ENCODE data around the gene SLC4A8. TPM values are rescaled to one million over a fixed set of nuclear protein-coding genes. Genes with fewer than 3 reads are reported as not detected.

The SLC4A8 gene
- total and polyA plus RNA-seq, 5 donors from 2014 or later, result 0.16 to 3.5 (median 0.98) TPM; not detected in 1

DNA sequence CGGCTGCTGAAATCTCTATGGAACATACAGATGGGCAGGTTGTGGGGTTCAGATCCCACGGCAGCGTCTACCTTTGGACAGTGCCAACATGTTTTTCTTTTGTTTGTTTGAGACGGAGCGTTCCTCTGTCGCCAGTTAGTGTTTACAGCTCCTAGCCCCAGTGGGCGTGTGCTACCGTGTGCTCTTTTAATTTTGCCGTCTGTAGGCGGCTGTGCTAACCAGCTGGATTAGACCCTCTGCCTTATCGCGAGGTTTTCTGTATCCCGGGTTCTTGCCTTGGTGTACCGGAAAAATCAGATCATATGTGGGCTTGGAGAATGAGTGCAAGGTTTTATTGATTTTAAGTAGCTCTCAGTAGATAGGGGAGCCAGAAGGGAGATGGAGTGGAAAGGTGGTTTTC, 23.6 kb upstream of the SLC4A8 start:
- Histone ChIP-seq H3K27me3 (ENCODE audit: control insufficient read depth, insufficient read depth, low read length) (no peaks in the 10 kb centered on the region), H3K36me3 (ENCODE audit: control insufficient read depth, insufficient read depth, low read length) (no peaks in the 10 kb centered on the region), H3K9me3 (ENCODE audit: control insufficient read depth in 2 of 2, low read length in 2 of 2) (no peaks in the 10 kb centered on the region), H3K27ac (ENCODE audit: insufficient read depth, low read length, poor library complexity, severe bottlenecking) (no peak overlapping the region), H3K4me3 (ENCODE audit: low read depth, low read length) (no peak overlapping the region), H3K4me1 (ENCODE audit: control insufficient read depth, insufficient read depth, low read length, poor library complexity, severe bottlenecking) (no peaks in the 10 kb centered on the region)
- peaks cover 3 to 13% (median 8%) of the 10 kb centered on the region in 4 donors for H3K4me1 Mint-ChIP-seq
- no peak for DNase-seq
- H3K27ac Mint-ChIP-seq, result no peak overlapping the region
- no peak overlapping the region for H3K4me3 Mint-ChIP-seq
- no peaks in the 10 kb centered on the region for H3K9me3 Mint-ChIP-seq
- peaks cover 20% of the 10 kb centered on the region for H3K27me3 Mint-ChIP-seq
- no peaks in the 10 kb centered on the region for H3K36me3 Mint-ChIP-seq
- no peak for ATAC-seq (ENCODE audit: low read depth in 2 of 2)

DNA sequence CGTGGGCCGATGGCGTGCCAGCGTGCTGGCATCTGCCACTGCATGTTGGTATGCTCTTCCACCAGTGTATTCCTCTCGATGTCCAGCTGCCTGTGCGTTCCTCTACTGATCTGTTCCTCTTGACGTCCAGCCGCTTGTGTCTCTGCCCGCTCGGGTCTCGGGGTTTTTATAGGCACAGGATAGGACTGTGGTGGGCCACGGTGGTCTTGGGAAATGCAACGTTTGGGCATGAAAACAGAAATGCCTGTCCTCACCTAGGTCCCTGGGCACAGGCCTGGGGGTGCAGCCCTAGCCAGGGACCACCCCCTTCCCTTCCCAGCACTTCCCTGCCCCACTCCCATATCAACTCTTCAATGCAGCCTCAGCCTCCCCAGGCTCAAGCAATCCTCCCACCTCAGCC, 23.1 kb upstream of the SLC4A8 start:
- Histone ChIP-seq H3K9me3 (ENCODE audit: control insufficient read depth in 2 of 2, low read length in 2 of 2) (no peaks in the 10 kb centered on the region), H3K27me3 (ENCODE audit: control insufficient read depth, insufficient read depth, low read length) (no peaks in the 10 kb centered on the region), H3K4me1 (ENCODE audit: control insufficient read depth, insufficient read depth, low read length, poor library complexity, severe bottlenecking) (no peaks in the 10 kb centered on the region), H3K36me3 (ENCODE audit: control insufficient read depth, insufficient read depth, low read length) (no peaks in the 10 kb centered on the region), H3K27ac (ENCODE audit: insufficient read depth, low read length, poor library complexity, severe bottlenecking) (no peak overlapping the region), H3K4me3 (ENCODE audit: low read depth, low read length) (no peak overlapping the region)
- Mint-ChIP-seq H3K36me3 (no peaks in the 10 kb centered on the region), H3K4me3 (no peak overlapping the region), H3K9me3 (no peaks in the 10 kb centered on the region), H3K27ac (no peak overlapping the region), H3K27me3 (peaks cover 20% of the 10 kb centered on the region), H3K4me1 (peaks cover 3 to 10% (median 5%) of the 10 kb centered on the region in 4 donors)
- no peak for ATAC-seq (ENCODE audit: low read depth in 2 of 2)
- no peak for DNase-seq

DNA sequence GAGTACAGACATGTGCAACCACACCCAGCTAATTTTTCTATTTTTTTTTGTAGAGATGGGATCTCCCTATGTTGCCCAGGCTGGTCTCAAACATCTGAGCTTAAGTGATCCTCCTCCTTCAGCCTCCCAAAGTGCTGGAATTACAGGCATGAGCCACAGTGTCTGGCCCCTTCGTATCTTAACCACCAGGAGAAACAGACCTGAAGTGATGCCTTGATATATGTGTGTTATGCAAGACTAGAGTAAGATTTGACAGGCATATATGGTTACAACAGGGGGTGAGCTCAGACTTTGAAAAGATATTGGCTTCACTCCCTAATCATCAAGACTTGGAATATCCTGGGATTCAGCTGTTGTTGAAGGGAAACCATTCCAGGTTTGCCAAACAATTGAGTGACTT, 22.7 kb upstream of the SLC4A8 start:
- no peak overlapping the region for H3K27ac ChIP-seq (ENCODE audit: insufficient read depth, low read length, poor library complexity, severe bottlenecking)
- Mint-ChIP-seq H3K27me3 (peaks cover 20% of the 10 kb centered on the region), H3K4me1 (peaks cover 3 to 10% (median 5%) of the 10 kb centered on the region in 4 donors), H3K9me3 (no peaks in the 10 kb centered on the region), H3K4me3 (no peak overlapping the region), H3K27ac (no peak overlapping the region), H3K36me3 (no peaks in the 10 kb centered on the region)
- H3K4me1 ChIP-seq (ENCODE audit: control insufficient read depth, insufficient read depth, low read length, poor library complexity, severe bottlenecking), result no peaks in the 10 kb centered on the region
- no peaks in the 10 kb centered on the region for H3K36me3 ChIP-seq (ENCODE audit: control insufficient read depth, insufficient read depth, low read length)
- H3K27me3 ChIP-seq (ENCODE audit: control insufficient read depth, insufficient read depth, low read length), result no peaks in the 10 kb centered on the region
- H3K4me3 ChIP-seq (ENCODE audit: low read depth, low read length), result no peak overlapping the region
- DNase-seq, result no peak
- no peaks in the 10 kb centered on the region for H3K9me3 ChIP-seq (ENCODE audit: control insufficient read depth in 2 of 2, low read length in 2 of 2)
- ATAC-seq (ENCODE audit: low read depth in 2 of 2), result no peak

DNA sequence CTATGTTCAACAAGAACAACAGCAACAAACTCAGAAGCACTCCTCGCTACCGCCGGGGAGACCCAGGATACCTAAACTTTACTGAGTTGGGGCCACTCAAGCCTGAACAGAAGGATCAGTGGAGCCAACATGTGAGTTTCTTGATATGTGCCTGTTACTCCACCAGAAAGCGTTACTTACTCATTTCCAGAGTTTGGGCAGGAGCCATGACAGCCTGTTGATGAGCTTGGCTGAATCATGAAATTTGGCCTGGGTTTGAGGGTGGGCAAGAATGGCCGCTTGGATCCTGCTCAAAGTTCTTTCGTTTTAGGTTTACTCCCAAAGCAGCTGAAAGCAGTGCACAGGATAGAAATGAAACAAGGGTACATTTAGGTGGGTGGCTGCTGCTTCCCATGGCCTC, 21.5 kb upstream of the SLC4A8 start:
- Mint-ChIP-seq H3K36me3 (no peaks in the 10 kb centered on the region), H3K27ac (no peak overlapping the region), H3K27me3 (peaks cover 15% of the 10 kb centered on the region), H3K4me3 (no peak overlapping the region), H3K4me1 (peaks cover 4 to 8% (median 7%) of the 10 kb centered on the region in 4 donors), H3K9me3 (no peaks in the 10 kb centered on the region)
- Histone ChIP-seq H3K27me3 (ENCODE audit: control insufficient read depth, insufficient read depth, low read length) (no peaks in the 10 kb centered on the region), H3K27ac (ENCODE audit: insufficient read depth, low read length, poor library complexity, severe bottlenecking) (no peak overlapping the region), H3K4me1 (ENCODE audit: control insufficient read depth, insufficient read depth, low read length, poor library complexity, severe bottlenecking) (no peaks in the 10 kb centered on the region), H3K9me3 (ENCODE audit: control insufficient read depth in 2 of 2, low read length in 2 of 2) (no peaks in the 10 kb centered on the region), H3K36me3 (ENCODE audit: control insufficient read depth, insufficient read depth, low read length) (no peaks in the 10 kb centered on the region), H3K4me3 (ENCODE audit: low read depth, low read length) (no peak overlapping the region)
- DNase-seq (no peak), ATAC-seq (ENCODE audit: low read depth in 2 of 2) (no peak)

DNA sequence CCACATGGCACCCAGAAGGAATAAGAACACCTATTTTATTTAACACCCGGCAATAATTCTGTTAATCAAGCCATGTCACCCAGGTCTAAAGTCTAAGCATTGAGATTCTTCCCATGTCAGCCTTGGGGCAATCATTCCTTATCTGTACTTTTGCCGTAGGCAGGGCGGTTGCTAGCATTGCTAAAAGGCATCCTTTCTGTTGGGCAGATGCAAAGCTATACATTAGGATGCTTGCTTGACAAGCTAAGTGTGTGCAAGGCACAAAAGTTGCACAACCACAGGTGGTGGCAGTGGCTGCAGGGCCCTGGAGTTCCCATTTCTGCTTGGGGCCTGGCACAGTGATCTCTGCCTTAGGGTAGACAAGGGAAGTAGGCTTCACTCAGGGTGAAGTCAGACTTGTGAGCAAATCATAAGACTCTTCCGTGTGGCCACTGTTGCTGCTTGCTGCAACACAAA, 20.9 kb upstream of the SLC4A8 start:
- H3K27me3 Mint-ChIP-seq, result peaks cover 15% of the 10 kb centered on the region
- Histone ChIP-seq H3K4me1 (ENCODE audit: control insufficient read depth, insufficient read depth, low read length, poor library complexity, severe bottlenecking) (no peaks in the 10 kb centered on the region), H3K27me3 (ENCODE audit: control insufficient read depth, insufficient read depth, low read length) (no peaks in the 10 kb centered on the region), H3K36me3 (ENCODE audit: control insufficient read depth, insufficient read depth, low read length) (no peaks in the 10 kb centered on the region), H3K27ac (ENCODE audit: insufficient read depth, low read length, poor library complexity, severe bottlenecking) (no peak overlapping the region), H3K9me3 (ENCODE audit: control insufficient read depth in 2 of 2, low read length in 2 of 2) (no peaks in the 10 kb centered on the region), H3K4me3 (ENCODE audit: low read depth, low read length) (no peak overlapping the region)
- DNase-seq, result no peak
- H3K4me3 Mint-ChIP-seq, result no peak overlapping the region
- no peak overlapping the region for H3K27ac Mint-ChIP-seq
- H3K9me3 Mint-ChIP-seq, result no peaks in the 10 kb centered on the region
- no peaks in the 10 kb centered on the region for H3K36me3 Mint-ChIP-seq
- H3K4me1 Mint-ChIP-seq, result peaks cover 4 to 8% (median 6%) of the 10 kb centered on the region in 4 donors
- no peak for ATAC-seq (ENCODE audit: low read depth in 2 of 2)

DNA sequence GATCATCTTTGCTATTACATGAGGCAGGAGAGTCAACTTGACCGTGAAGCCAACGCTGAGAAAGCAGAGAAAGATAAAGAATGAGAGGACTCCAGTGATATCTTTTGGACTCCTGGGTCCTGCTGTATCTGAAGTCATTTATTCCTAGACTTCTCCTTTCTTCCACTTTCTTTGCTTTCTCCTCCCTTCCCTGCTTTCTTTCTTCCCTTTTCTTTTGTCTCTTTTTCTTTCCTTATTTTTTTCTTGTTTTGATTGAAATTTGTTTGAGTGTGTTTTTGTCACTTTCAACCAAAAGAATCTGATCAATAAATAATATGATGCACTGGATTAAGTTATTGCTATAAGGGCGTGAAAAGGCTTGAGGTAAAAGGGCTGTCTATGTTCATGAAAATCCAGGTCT, 20.0 kb upstream of the SLC4A8 start:
- Mint-ChIP-seq H3K27ac (no peak overlapping the region), H3K9me3 (no peaks in the 10 kb centered on the region), H3K27me3 (peaks cover 9% of the 10 kb centered on the region), H3K36me3 (no peaks in the 10 kb centered on the region), H3K4me1 (peaks cover 4 to 8% (median 6%) of the 10 kb centered on the region in 4 donors), H3K4me3 (peak overlapping the region in 1 of 4 donors; percentile 71)
- no peaks in the 10 kb centered on the region for H3K27me3 ChIP-seq (ENCODE audit: control insufficient read depth, insufficient read depth, low read length)
- ATAC-seq (ENCODE audit: low read depth in 2 of 2) (no peak), DNase-seq (no peak)
- H3K4me3 ChIP-seq (ENCODE audit: low read depth, low read length), result no peak overlapping the region
- no peak overlapping the region for H3K27ac ChIP-seq (ENCODE audit: insufficient read depth, low read length, poor library complexity, severe bottlenecking)
- no peaks in the 10 kb centered on the region for H3K9me3 ChIP-seq (ENCODE audit: control insufficient read depth in 2 of 2, low read length in 2 of 2)
- H3K36me3 ChIP-seq (ENCODE audit: control insufficient read depth, insufficient read depth, low read length), result no peaks in the 10 kb centered on the region
- no peaks in the 10 kb centered on the region for H3K4me1 ChIP-seq (ENCODE audit: control insufficient read depth, insufficient read depth, low read length, poor library complexity, severe bottlenecking)

DNA sequence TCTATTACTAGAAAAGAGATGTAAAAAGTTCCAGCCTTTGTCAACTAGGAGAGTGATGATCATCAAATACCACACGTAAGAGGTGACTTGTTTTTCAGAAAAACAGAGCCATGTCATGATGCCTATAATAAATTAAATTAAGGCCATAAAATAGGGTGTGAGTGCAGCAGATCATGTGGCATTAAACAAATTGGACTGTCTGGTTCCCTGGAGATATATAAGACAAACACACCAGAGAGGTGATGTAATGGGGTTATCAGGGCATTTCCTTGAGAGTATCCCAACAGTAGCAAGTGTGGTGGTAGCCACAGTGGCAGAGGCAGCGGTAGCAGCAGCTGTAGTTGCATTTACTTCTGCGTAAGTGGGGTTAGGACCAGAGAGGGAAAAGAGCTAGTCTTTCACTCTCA, 18.8 kb upstream of the SLC4A8 start:
- no peak overlapping the region for H3K4me3 Mint-ChIP-seq

DNA sequence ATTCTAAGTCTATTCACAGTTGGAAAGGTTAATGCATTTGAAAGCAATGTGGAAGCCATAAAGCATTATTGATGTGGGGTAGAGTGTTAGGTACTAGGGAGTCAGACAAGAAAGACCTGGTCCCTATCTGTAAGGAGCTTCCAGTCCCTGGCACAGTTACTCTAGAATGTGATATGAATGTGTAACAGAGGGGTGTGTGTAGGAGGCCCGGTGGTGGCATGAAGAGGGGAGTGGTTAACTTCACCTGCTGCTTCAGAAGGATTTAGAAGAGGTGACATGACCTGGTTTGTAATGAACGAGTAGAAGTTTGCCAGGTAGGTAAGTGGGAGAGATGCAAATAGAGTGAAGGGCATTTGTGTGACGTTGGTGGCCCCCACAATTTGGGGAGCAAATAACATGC, 18.3 kb upstream of the SLC4A8 start:
- Mint-ChIP-seq H3K9me3 (no peaks in the 10 kb centered on the region), H3K4me3 (no peak overlapping the region), H3K27me3 (peaks cover 6% of the 10 kb centered on the region), H3K36me3 (no peaks in the 10 kb centered on the region), H3K4me1 (peaks cover 2 to 8% (median 6%) of the 10 kb centered on the region in 4 donors), H3K27ac (peak overlapping the region in 1 of 3 donors; percentile 3)
- H3K4me3 ChIP-seq (ENCODE audit: low read depth, low read length), result no peak overlapping the region
- no peaks in the 10 kb centered on the region for H3K36me3 ChIP-seq (ENCODE audit: control insufficient read depth, insufficient read depth, low read length)
- H3K4me1 ChIP-seq (ENCODE audit: control insufficient read depth, insufficient read depth, low read length, poor library complexity, severe bottlenecking), result no peaks in the 10 kb centered on the region
- H3K27ac ChIP-seq (ENCODE audit: insufficient read depth, low read length, poor library complexity, severe bottlenecking), result no peak overlapping the region
- ATAC-seq (ENCODE audit: low read depth in 2 of 2), result no peak
- H3K27me3 ChIP-seq (ENCODE audit: control insufficient read depth, insufficient read depth, low read length), result no peaks in the 10 kb centered on the region
- H3K9me3 ChIP-seq (ENCODE audit: control insufficient read depth in 2 of 2, low read length in 2 of 2), result no peaks in the 10 kb centered on the region
- no peak for DNase-seq

More for the DNA sequence above, 18.8 kb upstream of the SLC4A8 start:
- Histone ChIP-seq H3K9me3 (ENCODE audit: control insufficient read depth in 2 of 2, low read length in 2 of 2) (no peaks in the 10 kb centered on the region), H3K4me1 (ENCODE audit: control insufficient read depth, insufficient read depth, low read length, poor library complexity, severe bottlenecking) (no peaks in the 10 kb centered on the region), H3K27me3 (ENCODE audit: control insufficient read depth, insufficient read depth, low read length) (no peaks in the 10 kb centered on the region), H3K27ac (ENCODE audit: insufficient read depth, low read length, poor library complexity, severe bottlenecking) (no peak overlapping the region), H3K4me3 (ENCODE audit: low read depth, low read length) (no peak overlapping the region), H3K36me3 (ENCODE audit: control insufficient read depth, insufficient read depth, low read length) (no peaks in the 10 kb centered on the region)
- DNase-seq, result no peak
- Mint-ChIP-seq H3K36me3 (no peaks in the 10 kb centered on the region), H3K27ac (no peak overlapping the region), H3K27me3 (peaks cover 9% of the 10 kb centered on the region), H3K4me1 (peaks cover 4 to 8% (median 6%) of the 10 kb centered on the region in 4 donors), H3K9me3 (no peaks in the 10 kb centered on the region)
- ATAC-seq (ENCODE audit: low read depth in 2 of 2), result no peak

Measured in CD4-positive, CD25-positive, alpha-beta regulatory T cell (primary cell).